Forelimb muscle (tissue), 1 donor: Measurements from ENCODE around the gene RHEX. TPM values are rescaled to one million over a fixed set of nuclear protein-coding genes. Genes with fewer than 3 reads are reported as not detected.

ENCODE experiments used
- DNase-seq: peaks from one replicate; pipeline ENCODE4 v3.0.0-alpha.2; 2013; ENCODE audit warnings: low read depth
- polyA plus RNA-seq: library from polyadenylated mRNA; unstranded; fragments of 120-200 nt; gene quantifications from one replicate; pipeline ENCODE4 v1.2.1, GENCODE V29; 2013; ENCODE audit not compliant: insufficient read length

The RHEX gene
- polyA plus RNA-seq, 1 donor = 0.53 TPM

GRCh38 chr1:206116191-206116872, 63.4 kb downstream of the RHEX start:
- DNase-seq = no peak

DNA sequence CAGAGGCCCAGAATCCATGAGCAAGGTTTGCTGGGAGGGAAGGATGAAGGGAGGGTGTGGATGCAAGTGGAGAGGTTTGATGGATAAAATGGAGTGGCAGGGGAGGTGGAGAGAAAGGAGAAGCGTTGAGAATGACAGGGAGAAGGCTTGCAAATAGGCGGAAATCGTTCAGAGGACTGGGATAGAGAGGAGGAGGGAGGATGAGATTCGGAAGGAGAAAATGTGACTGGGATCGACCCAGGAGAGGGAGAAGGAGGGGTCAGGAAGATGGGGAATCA, 63.8 kb downstream of the RHEX start:
- no peak for DNase-seq

GRCh38 chr1:206117151-206117948, 64.4 kb downstream of the RHEX start, which contains the start of gene AVPR1B:
AVPR1B (minus strand) TSS chr1:206117388; CDS start chr1:206116890, 498 bp downstream.
- DNase-seq = peak; percentile 44

- no peak for DNase-seq
These were observed 67.4 kb downstream of the RHEX start for GRCh38 chr1:206120406-206120805.

GRCh38 chr1:206121269-206121668, 68.3 kb downstream of the RHEX start:
- DNase-seq = no peak

- no peak for DNase-seq
These were observed 69.7 kb downstream of the RHEX start for GRCh38 chr1:206122686-206123085.

GRCh38 chr1:206125346-206125745, 72.4 kb downstream of the RHEX start:
- DNase-seq = no peak

DNA sequence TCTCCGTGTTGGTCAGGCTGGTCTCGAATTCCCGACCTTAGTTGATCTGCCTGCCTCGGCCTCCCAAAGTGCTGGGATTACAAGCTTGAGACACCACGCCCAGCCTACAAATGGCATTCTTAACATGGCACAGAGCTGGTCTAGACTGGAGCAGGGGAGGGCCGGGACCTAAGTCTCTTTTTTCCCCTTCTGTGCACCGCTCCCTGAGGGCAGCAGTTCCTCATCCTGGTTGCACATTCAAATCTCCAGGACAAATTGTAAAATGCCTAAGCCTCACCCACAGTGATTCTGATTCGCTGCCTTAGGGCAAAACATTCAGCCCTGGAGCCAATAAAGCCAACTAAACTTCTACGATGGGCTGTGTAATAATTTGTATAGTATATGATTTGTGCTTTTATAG, 74.4 kb downstream of the RHEX start:
- DNase-seq = no peak

DNA sequence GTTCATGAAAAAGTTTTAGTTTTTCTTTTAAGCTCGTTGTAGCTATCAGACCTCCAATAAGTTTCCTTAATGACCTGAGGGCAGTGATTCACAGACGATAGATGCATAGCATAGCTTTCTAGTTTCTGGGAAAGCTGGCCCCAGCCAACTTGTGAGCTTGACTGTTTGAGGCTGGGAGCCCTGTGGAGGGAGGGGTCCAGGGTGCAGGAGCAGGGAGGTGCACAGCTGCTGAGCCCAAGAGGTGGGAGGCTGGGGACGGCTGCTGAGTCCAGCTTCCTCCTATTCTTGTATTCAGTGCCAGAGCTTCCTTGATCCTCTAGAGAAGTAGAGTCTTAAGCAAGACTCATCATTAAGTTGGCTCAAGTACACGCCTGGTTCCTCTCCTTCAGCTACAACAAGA, 75.2 kb downstream of the RHEX start:
- no peak for DNase-seq

DNA sequence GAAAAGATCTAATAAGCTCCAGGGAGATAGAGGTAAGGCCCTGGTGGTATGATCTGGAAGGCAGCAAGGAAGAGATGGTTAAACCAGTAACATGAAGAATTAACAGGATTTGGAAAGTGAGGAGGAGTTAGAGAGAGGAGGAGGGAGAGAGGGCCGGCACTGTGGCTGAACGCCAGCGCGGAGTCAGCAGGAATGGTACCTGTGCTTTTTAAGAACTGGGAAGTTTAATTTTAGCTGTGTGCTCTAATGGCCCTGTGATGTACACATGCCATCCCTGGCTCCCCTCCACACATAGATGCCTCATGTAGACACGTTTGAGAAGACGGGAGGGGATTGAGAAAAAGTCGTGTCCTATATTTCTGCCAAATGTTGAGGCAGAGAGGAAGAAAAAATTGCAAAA, 78.1 kb downstream of the RHEX start:
- DNase-seq = no peak

DNA sequence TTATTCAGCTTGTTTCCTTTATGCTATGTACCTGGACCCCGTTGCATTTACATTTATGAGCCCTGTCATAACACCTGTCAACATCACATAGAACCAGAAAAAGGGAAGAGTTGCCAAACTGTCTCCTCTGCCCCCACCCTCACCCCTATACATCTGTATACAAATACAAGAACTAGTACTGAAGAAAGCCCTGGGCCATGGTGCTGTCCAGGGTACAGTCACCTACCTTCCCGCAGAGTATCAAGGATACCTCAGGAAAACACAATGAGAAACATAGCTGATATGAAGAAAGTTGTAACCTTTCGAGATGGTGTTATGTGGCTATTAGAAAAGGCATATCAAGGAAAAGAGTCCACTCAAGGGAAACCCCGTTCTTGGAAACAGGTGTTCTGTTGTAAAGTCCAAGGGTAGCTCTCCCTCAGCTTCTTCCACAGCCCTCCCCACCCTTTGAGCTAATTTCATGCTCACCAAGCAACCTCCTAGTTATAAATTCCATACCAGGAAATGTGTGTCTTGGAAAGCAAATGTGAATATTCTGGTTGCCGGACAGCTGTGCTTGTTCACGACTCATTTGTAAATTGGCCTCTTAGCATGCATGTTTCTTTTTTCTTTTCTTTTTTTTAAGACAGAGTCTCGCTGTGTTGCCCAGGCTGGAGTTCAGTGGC, 80.9 kb downstream of the RHEX start:
- no peak for DNase-seq

DNA sequence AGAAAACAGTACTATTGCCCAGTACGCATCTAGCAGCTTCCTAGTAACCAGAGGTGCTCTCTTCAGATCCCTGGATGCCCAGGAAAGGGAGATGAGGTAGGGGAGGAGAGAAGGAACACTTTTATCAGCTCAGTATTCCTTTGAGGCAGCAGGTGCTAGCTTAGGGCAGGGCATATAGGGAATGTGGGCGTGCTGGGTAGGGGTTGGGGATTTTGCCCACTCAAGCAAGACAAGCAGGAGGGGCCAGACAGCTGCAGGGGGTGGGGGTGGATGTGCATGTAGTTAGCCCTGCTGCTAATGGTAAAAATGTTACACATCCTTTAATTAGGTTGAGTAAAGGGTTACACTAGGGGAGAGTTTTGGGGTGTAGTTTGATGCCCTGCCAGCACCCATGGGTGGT, 82.3 kb downstream of the RHEX start:
- DNase-seq = no peak

- DNase-seq = no peak
These were observed 83.3 kb downstream of the RHEX start for GRCh38 chr1:206136241-206136640.

- no peak for DNase-seq
These were observed 89.0 kb downstream of the RHEX start for GRCh38 chr1:206142011-206142410.

DNA sequence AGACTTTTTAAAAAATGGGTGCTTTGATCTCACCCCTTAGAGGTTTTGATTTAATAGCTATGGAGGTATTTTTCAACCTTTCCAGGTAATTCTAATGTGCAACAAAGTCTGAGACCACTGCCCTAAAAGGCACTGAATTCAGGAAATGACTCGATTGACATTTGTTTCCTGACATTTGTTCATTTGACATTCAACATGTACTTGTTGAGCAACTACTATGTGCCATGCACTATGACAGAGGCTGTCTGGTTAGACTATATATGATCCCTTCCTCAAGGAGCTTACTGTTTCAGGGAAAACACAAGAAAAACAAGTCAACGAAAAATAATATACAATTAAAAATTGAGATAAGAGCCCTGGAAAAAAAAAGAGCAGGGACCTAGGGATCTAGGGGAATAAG, 89.8 kb downstream of the RHEX start:
- DNase-seq = no peak

DNA sequence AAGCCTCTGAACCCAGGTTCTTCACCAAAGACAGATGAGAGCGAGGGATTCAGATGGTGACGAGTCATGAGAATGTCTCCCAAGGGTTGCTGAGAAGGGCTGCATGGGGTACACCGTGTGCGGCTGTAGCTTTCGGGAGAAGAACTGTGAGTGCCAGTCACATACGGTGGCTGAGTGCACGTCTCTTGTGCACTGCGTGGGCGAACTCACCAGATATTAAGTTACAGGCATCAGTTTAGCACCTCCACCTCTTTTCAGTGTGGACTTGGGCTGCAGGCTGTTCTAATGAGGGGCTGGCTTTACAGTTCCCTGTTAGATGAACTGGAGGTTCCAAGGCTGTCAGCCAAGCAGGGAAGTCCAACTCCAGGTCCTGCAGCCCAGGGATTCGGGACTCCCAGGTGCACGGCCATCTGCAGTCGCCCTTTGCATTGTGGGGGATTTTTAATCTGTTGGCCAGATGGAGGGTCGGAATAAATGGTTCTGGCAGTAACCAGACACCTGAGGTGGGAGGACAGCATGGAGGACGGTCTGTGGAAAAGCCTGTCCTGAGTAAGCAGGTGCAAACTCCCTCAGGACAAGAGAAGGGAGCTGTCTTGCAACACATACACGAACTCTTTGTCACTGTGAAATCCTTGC, 90.7 kb downstream of the RHEX start:
- DNase-seq = peak; percentile 59

DNA sequence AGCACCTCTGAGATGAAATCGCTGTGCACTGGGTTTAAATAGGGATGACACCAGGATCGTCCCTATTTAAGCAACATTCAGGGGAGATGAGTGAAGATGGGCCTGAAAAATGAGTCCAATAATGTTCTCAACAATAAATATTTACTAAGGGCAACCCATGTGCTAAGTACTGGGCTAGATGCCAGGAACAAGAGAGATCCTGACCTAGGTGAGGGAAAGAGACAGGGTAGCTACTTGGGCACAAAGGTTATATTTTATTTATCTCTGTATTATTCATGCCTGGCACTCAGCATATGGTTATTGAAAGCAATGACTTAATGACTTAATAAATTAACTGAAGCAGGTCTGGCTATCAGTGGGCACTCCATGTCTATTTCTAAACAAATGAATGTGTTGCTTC, 91.6 kb downstream of the RHEX start:
- DNase-seq = no peak

- no peak for DNase-seq
These were observed 92.9 kb downstream of the RHEX start for GRCh38 chr1:206145771-206146290.
